ENCODE data around the gene ARHGAP22.

DNA sequence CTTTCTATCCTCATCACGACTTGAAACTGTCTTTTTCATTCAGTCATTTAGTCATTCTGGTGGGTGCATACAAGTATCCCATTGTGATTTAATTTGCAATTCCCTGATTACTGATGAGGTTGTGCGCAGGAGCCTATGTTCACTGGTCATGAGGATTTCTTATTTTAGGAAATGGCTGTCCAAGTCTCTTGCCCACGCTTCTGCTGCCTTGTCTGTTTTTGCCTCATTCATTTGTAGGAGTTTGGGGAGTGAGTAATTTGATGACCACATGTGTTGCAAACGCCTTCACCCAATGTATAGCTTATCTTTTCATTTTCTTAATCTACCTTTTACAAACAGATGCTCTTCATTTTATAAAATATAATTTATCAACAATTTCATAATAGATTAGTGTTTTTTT, 127.3 kb downstream of the ARHGAP22 start:
- TF ChIP-seq POLR2A (IDR thresholded peaks at IDR 0.05) (no peak), EP300 (IDR thresholded peaks at IDR 0.05) (no peak)
- TF ChIP-seq, protein P1, sequence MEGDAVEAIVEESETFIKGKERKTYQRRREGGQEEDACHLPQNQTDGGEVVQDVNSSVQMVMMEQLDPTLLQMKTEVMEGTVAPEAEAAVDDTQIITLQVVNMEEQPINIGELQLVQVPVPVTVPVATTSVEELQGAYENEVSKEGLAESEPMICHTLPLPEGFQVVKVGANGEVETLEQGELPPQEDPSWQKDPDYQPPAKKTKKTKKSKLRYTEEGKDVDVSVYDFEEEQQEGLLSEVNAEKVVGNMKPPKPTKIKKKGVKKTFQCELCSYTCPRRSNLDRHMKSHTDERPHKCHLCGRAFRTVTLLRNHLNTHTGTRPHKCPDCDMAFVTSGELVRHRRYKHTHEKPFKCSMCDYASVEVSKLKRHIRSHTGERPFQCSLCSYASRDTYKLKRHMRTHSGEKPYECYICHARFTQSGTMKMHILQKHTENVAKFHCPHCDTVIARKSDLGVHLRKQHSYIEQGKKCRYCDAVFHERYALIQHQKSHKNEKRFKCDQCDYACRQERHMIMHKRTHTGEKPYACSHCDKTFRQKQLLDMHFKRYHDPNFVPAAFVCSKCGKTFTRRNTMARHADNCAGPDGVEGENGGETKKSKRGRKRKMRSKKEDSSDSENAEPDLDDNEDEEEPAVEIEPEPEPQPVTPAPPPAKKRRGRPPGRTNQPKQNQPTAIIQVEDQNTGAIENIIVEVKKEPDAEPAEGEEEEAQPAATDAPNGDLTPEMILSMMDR (IDR thresholded peaks at IDR 0.05): no peak

Measured in tibial nerve (tissue), 4 donors.